Muscle layer of duodenum (tissue), 2 donors: ENCODE results near the gene MAN1C1.
A peak's percentile ranks its signal among the peaks of the same experiment; 100 is the strongest.
"Not testable (repeated sequence)": the region's sequence is repeated elsewhere in the genome, so short reads cannot be mapped to it uniquely, and the experiment has no call there.

Source experiments
- H3K27ac ChIP-seq: one replicate; pipeline ENCODE4 v1.7.0; 2013; ENCODE audit warnings: mild to moderate bottlenecking, low read length
- H3K27me3 ChIP-seq: one replicate; pipeline ENCODE4 v1.7.0; 2013; ENCODE audit warnings: low read depth, mild to moderate bottlenecking, control low read depth, low read length
- H3K36me3 ChIP-seq, 2 donors: one replicate each; pipeline ENCODE4 v1.7.0; 2013; ENCODE audit warnings: low read length in 2 of 2, control low read depth in 1 of 2, mild to moderate bottlenecking in 1 of 2; ENCODE audit not compliant: insufficient read depth in 2 of 2, control insufficient read depth in 1 of 2
- H3K4me1 ChIP-seq, 2 donors: one replicate each; pipeline ENCODE4 v1.7.0; 2013; ENCODE audit warnings: low read length in 2 of 2, mild to moderate bottlenecking in 2 of 2, control low read depth in 1 of 2, moderate library complexity in 1 of 2; ENCODE audit not compliant: insufficient read depth in 2 of 2, control insufficient read depth in 1 of 2
- H3K4me3 ChIP-seq, 2 donors: one replicate each; pipeline ENCODE4 v1.7.0; 2013; ENCODE audit warnings: low read length in 2 of 2, low read depth in 1 of 2, mild to moderate bottlenecking in 1 of 2
- H3K9me3 ChIP-seq, 2 donors: one replicate each; pipeline ENCODE4 v1.7.0; 2013; ENCODE audit warnings: low read length in 2 of 2, control low read depth in 1 of 2, mild to moderate bottlenecking in 1 of 2; ENCODE audit not compliant: control insufficient read depth in 1 of 2
- donor health status: healthy.

The MAN1C1 gene

DNA sequence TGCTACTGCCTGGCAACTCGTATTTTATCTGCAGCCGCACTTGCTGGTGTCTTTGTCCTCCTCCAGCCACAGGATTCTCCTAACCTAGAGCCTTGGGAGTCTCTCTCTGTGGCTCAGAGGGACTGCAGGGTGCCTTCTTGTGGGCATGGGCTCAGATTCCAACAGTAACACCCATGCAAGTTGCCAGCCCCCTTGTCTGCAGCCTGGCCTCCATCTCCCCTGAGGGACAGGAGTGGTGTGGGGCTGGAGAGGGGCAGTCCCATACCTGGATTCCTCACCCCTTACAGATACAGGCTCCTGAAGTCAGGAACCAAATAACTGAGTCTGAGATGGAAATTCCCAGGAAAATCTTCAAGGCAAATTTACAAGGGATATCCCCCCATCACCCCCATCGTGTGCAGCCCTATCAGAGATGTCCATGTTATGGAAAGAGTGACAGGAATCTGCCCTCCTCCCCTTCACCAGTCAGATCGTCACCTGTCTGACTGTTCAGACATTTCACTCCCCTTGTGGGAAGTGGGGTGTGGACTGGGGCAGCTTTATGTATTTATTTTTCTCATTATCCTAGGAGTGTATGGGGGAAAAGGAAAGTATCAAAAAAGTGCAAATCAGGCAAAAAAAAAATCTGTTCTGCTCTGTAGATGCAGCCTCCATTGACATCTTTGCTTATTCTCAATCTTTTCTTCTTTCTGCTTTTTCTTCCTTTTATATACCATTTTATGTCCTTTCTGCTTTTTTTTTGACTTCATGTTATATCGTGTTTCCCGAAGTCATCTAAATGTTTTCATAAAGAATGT lies 70.8 kb downstream of the MAN1C1 start:
- Histone ChIP-seq H3K9me3 (no peaks in the 10 kb centered on the region), H3K4me1 (peaks cover 0 to 8% of the 10 kb centered on the region in 2 donors), H3K36me3 (no peaks in the 10 kb centered on the region), H3K27me3 (no peaks in the 10 kb centered on the region), H3K27ac (no peak overlapping the region), H3K4me3 (no peak overlapping the region)

- H3K27ac ChIP-seq: no peak overlapping the region
Observed at GRCh38 chr1:25688390-25689119, 72.0 kb downstream of the MAN1C1 start.

GRCh38 chr1:25689686-25690381 lies 73.2 kb downstream of the MAN1C1 start:
- Histone ChIP-seq H3K9me3 (no peaks in the 10 kb centered on the region), H3K36me3 (no peaks in the 10 kb centered on the region), H3K4me1 (peaks cover 5 to 10% of the 10 kb centered on the region in 2 donors), H3K27me3 (no peaks in the 10 kb centered on the region), H3K4me3 (no peak overlapping the region), H3K27ac (no peak overlapping the region)

More at GRCh38 chr1:25688390-25689119, 72.0 kb downstream of the MAN1C1 start:
- Histone ChIP-seq H3K9me3 (no peaks in the 10 kb centered on the region), H3K36me3 (no peaks in the 10 kb centered on the region), H3K27me3 (no peaks in the 10 kb centered on the region), H3K4me1 (peaks cover 0 to 7% of the 10 kb centered on the region in 2 donors), H3K4me3 (no peak overlapping the region)

GRCh38 chr1:25690396-25690956 lies 73.9 kb downstream of the MAN1C1 start:
- Histone ChIP-seq H3K4me3 (no peak overlapping the region), H3K36me3 (no peaks in the 10 kb centered on the region), H3K27ac (no peak overlapping the region), H3K4me1 (peaks cover 10 to 12% of the 10 kb centered on the region in 2 donors), H3K27me3 (no peaks in the 10 kb centered on the region), H3K9me3 (no peaks in the 10 kb centered on the region)

DNA sequence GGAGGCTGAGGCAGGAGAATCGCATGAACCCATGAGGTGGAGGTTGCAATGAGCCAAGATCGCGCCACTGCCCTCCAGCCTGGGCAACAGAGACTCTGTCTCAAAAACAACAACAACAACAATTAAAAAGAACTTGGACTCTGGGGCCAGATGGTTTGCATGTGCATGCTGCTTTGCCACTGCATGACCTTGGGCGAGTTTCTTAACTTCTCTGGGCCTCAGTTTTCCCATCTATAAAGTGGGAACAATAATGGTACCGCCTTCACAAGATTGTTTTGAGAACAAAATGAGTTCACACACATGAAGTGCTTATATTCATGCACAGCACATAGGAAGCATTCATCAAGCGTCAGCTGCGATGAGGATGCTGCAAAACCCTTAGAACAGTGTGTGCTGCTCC lies 74.6 kb downstream of the MAN1C1 start:
- Histone ChIP-seq H3K27ac (no peak overlapping the region), H3K4me1 (peaks cover 12 to 13% of the 10 kb centered on the region in 2 donors), H3K27me3 (no peaks in the 10 kb centered on the region), H3K9me3 (no peaks in the 10 kb centered on the region), H3K4me3 (no peak overlapping the region), H3K36me3 (no peaks in the 10 kb centered on the region)

GRCh38 chr1:25692560-25692959 lies 76.0 kb downstream of the MAN1C1 start:
- H3K4me1 ChIP-seq: peaks cover 12 to 13% of the 10 kb centered on the region in 2 donors
- H3K27me3 ChIP-seq: no peaks in the 10 kb centered on the region
- no peaks in the 10 kb centered on the region for H3K36me3 ChIP-seq
- H3K4me3 ChIP-seq: no peak overlapping the region
- H3K9me3 ChIP-seq: no peaks in the 10 kb centered on the region
- no peak overlapping the region for H3K27ac ChIP-seq

DNA sequence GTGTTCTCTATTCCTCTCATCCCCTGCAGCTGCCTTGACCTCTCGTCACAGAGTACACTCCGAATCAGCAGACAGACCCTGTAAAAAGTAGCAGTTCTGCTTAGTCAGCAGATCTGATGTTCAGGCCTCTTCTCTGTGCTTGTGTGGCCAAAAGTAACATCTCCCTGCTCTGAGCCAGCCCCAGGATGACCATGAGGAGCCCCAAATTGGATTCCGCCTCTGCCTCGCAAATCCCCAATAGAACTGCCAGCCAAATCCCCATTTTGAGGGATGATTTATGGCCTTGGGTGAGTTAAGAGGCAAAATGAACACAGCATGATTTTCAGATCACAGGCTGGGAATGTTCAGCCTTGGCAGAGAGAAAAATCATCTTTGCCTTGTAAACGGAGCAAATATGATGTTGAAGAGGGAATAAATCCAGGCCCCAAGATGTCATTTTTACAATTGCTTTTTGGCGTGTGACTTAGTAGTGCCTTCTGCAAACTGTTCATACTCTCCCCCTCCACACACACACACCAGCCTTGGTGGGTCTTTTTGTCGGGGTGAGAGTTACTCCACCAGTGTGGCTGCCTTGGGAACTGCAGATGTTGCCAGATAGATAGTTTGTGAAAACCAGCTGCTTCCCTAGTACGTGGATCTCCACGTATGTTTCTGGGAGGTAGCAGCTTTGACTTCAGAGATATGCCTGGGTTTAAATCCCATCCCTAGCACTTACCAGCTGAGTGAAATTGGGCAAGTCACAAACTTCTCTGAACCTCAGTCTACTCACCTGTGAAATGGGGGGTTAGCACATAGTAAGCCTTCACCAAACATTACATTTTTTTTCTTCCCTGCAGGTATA lies 77.8 kb downstream of the MAN1C1 start:
- H3K4me1 ChIP-seq: peaks cover 15 to 16% of the 10 kb centered on the region in 2 donors
- peak overlapping the region; percentile 88 for H3K27ac ChIP-seq
- H3K36me3 ChIP-seq: no peaks in the 10 kb centered on the region
- no peaks in the 10 kb centered on the region for H3K9me3 ChIP-seq
- H3K27me3 ChIP-seq: no peaks in the 10 kb centered on the region
- no peak overlapping the region for H3K4me3 ChIP-seq

DNA sequence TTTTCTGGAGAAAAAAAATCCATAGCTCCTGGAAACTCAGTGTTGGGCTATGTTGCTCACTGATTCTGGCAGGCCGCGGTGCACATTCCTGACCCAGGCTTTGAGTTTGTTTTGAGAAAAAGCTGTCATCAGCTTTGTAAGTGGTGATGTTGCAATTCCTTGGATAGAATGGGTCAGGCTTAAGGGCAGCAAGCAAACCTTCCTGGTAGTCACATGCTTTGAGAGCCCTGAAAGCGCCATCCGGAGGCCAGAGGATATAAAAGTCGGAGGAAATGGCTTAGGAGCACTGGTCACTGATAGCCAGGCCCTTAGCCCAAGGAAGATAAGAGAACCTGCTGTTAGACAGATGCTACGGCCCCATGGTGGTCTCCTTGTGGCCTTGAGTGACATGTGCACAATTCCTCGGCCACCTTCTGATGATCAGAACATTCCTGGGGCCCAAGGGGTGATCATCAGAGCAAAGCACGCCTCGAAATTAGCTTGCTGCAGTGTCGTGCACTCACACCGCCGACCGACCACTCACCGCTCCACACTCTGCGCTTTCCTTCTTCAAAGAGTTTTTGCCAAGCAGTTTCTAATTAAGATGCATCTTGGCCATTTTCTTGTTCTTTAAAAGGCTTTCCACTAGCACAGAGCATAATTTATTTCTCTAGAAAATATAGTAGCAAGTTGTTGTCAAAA lies 78.6 kb downstream of the MAN1C1 start:
- H3K4me1 ChIP-seq: peaks cover 22 to 24% of the 10 kb centered on the region in 2 donors
- H3K27ac ChIP-seq: peak overlapping the region; percentile 88
- H3K4me3 ChIP-seq: no peak overlapping the region
- no peaks in the 10 kb centered on the region for H3K36me3 ChIP-seq
- H3K27me3 ChIP-seq: no peaks in the 10 kb centered on the region
- H3K9me3 ChIP-seq: no peaks in the 10 kb centered on the region

DNA sequence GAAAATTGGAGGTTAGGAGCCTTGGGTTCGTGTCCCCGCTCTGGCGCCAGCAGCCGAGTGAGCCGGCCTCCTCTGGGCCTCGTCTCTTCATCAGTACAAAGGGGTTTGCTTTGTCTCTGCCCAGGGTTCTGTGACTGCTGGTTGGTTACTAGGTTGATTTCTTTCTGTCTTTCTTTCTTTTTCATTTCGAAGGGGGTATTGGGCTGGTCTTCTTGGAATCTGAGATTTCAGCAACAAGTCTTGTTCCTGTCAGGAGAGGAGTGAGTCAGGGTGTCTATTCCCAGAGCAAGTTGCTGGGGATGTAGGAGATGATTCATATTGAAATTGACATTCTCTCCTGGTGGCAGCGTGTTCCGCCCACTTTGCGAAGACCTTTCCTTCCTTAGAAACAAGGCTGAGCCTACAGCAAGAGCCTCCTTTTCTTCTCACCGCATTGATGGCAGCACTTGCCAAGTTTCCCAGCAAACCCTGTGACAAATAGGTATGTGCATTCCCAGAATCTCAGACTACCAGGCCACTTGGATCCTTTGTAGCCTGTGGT lies 79.2 kb downstream of the MAN1C1 start:
- Histone ChIP-seq H3K4me1 (peaks cover 26 to 31% of the 10 kb centered on the region in 2 donors), H3K27ac (peak overlapping the region; percentile 88), H3K36me3 (no peaks in the 10 kb centered on the region), H3K9me3 (no peaks in the 10 kb centered on the region), H3K27me3 (no peaks in the 10 kb centered on the region), H3K4me3 (no peak overlapping the region)

GRCh38 chr1:25696643-25697042 lies 80.1 kb downstream of the MAN1C1 start:
- Histone ChIP-seq H3K27ac (peak overlapping the region; percentile 88), H3K4me1 (peaks cover 26 to 39% of the 10 kb centered on the region in 2 donors)
- not testable (repeated sequence) for H3K27me3 ChIP-seq, H3K36me3 ChIP-seq, H3K4me3 ChIP-seq, H3K9me3 ChIP-seq
